H1 (cell line): Measurements from ENCODE around the gene CLEC2D. TPM values are rescaled to one million over a fixed set of nuclear protein-coding genes. Genes with fewer than 3 reads are reported as not detected.

ENCODE experiments used
- CTCF ChIA-PET: fragments of 300-600 bp; sonication (Branson Sonifier 250); formaldehyde crosslinking; loops from one replicate; lab custom pipeline; 2021; ENCODE audit not compliant: partially characterized antibody; lab: Charles Lee
- POLR2A ChIA-PET: fragments of 300-600 bp; sonication (Branson Sonifier 250); formaldehyde crosslinking; loops from one replicate; lab custom pipeline; 2021; ENCODE audit warnings: inconsistent platforms; ENCODE audit not compliant: partially characterized antibody; lab: Charles Lee
- DNase-seq, 2 experiments: peaks; one replicate each; pipeline versions ENCODE4 v3.0.0 to v3.0.0-alpha.2; 2010 to 2022; ENCODE audit warnings: low spot score in 2 of 2, low read depth in 1 of 2, mixed read lengths in 1 of 2
- FAIRE-seq: peaks from 2 replicates; lab custom pipeline; 2011; peaks lifted over from hg19 to GRCh38; lab: Jason Lieb, UNC
- H2AFZ ChIP-seq: 2 replicates; pipeline ENCODE4 v1.8.1; 2012; ENCODE audit warnings: low read length, inconsistent platforms
- H2AK5ac ChIP-seq: 2 replicates; pipeline ENCODE4 v1.6.1; 2013; ENCODE audit warnings: low read depth, low read length
- H2BK120ac ChIP-seq: replicated peaks from 2 replicates; pipeline ENCODE3; 2013; ENCODE audit warnings: low read depth, low read length, inconsistent platforms
- H2BK12ac ChIP-seq: 2 replicates; pipeline ENCODE4 v1.6.1; 2013; ENCODE audit warnings: low read depth, low read length
- H2BK15ac ChIP-seq: 2 replicates; pipeline ENCODE4 v1.6.1; 2013; ENCODE audit warnings: low read length
- H2BK20ac ChIP-seq: 2 replicates; pipeline ENCODE4 v1.6.1; 2013; ENCODE audit warnings: low read length
- H2BK5ac ChIP-seq: 2 replicates; pipeline ENCODE4 v1.6.1; 2013; ENCODE audit warnings: low read depth, low read length
- H3K14ac ChIP-seq: 2 replicates; pipeline ENCODE4 v1.6.1; 2013; ENCODE audit warnings: inconsistent platforms; ENCODE audit not compliant: insufficient read length
- H3K18ac ChIP-seq: 2 replicates; pipeline ENCODE4 v1.6.1; 2013; ENCODE audit warnings: low read length; ENCODE audit errors: extremely low read depth
- H3K23ac ChIP-seq: 2 replicates; pipeline ENCODE4 v1.6.1; 2013; ENCODE audit warnings: inconsistent platforms; ENCODE audit not compliant: insufficient read length
- H3K23me2 ChIP-seq: 2 replicates; pipeline ENCODE4 v1.6.1; 2013; ENCODE audit warnings: low read depth, low read length
- H3K27ac ChIP-seq: 2 replicates; pipeline ENCODE4 v1.6.1; 2011; ENCODE audit warnings: low read depth, low read length, inconsistent platforms
- H3K27me3 ChIP-seq, 4 experiments: replicated peaks in 1 of 4; 1 replicate in 1 of 4; 2 replicates in 3 of 4; pipeline versions ENCODE4 v1.6.1 to v1.8.1; 2011 to 2013; ENCODE audit warnings: low read length in 3 of 4, mild to moderate bottlenecking in 3 of 4, inconsistent platforms in 2 of 4, mixed read lengths in 2 of 4, moderate library complexity in 1 of 4; ENCODE audit not compliant: control insufficient read depth in 3 of 4, insufficient read depth in 3 of 4; ENCODE audit errors: extremely low read depth in 1 of 4
- H3K36me3 ChIP-seq, 4 experiments: 2 replicates each; pipeline versions ENCODE4 v1.6.1 to v1.8.1; 2011 to 2013; ENCODE audit warnings: mild to moderate bottlenecking in 4 of 4, low read length in 3 of 4, moderate library complexity in 2 of 4, control low read depth in 1 of 4, inconsistent platforms in 1 of 4; ENCODE audit not compliant: insufficient read depth in 4 of 4, control insufficient read depth in 2 of 4
- H3K4ac ChIP-seq: replicated peaks from 2 replicates; pipeline ENCODE3; 2013; ENCODE audit warnings: low read length, low read depth, mixed read lengths, inconsistent platforms; ENCODE audit not compliant: insufficient read length
- H3K4me1 ChIP-seq, 4 experiments: replicated peaks in 1 of 4; 1 replicate in 1 of 4; 2 replicates in 3 of 4; pipeline versions ENCODE4 v1.6.1 to v1.8.1; 2011 to 2013; ENCODE audit warnings: low read length in 3 of 4, inconsistent platforms in 2 of 4, mixed read lengths in 1 of 4; ENCODE audit not compliant: insufficient read depth in 4 of 4, control insufficient read depth in 3 of 4
- H3K4me2 ChIP-seq, 2 experiments: 2 replicates each; pipeline versions ENCODE4 v1.6.1 to v1.8.1; 2011 to 2013; ENCODE audit warnings: low read depth in 2 of 2, low read length in 2 of 2, control low read depth in 1 of 2, inconsistent platforms in 1 of 2, mild to moderate bottlenecking in 1 of 2; ENCODE audit not compliant: insufficient read depth in 1 of 2
- H3K4me3 ChIP-seq, 4 experiments: fragments of 200-600, 300-600 bp in 1 of 4; sonication (generic), shearing (Covaris generic), sonication (Bioruptor Twin) in 1 of 4; 2 replicates each; pipeline versions ENCODE4 v1.5.1 to v1.8.1; 2011 to 2016; ENCODE audit warnings: low read length in 4 of 4, low read depth in 3 of 4, control low read depth in 2 of 4, inconsistent platforms in 2 of 4, mild to moderate bottlenecking in 2 of 4, mixed read lengths in 1 of 4, moderate library complexity in 1 of 4; ENCODE audit not compliant: insufficient read depth in 2 of 4; ENCODE audit errors: extremely low read depth in 1 of 4
- H3K56ac ChIP-seq: replicated peaks from 2 replicates; pipeline ENCODE3; 2013; ENCODE audit warnings: low read depth, mild to moderate bottlenecking, mixed read lengths, low read length, inconsistent platforms; ENCODE audit not compliant: insufficient read length
- H3K79me1 ChIP-seq: 2 replicates; pipeline ENCODE4 v1.6.1; 2013; ENCODE audit warnings: low read depth, low read length, control low read depth
- H3K79me2 ChIP-seq, 2 experiments: 2 replicates each; pipeline versions ENCODE4 v1.6.1 to v1.8.1; 2012 to 2013; ENCODE audit warnings: low read length in 2 of 2, mild to moderate bottlenecking in 2 of 2, inconsistent platforms in 1 of 2; ENCODE audit not compliant: insufficient read depth in 2 of 2, control insufficient read depth in 1 of 2
- H3K9ac ChIP-seq, 4 experiments: replicated peaks in 1 of 4; 1 replicate in 1 of 4; 2 replicates in 3 of 4; pipeline versions ENCODE4 v1.6.1 to v1.8.1; 2011 to 2013; ENCODE audit warnings: low read depth in 3 of 4, low read length in 3 of 4, control low read depth in 2 of 4, mild to moderate bottlenecking in 2 of 4, moderate library complexity in 2 of 4, inconsistent platforms in 1 of 4; ENCODE audit errors: extremely low read depth in 1 of 4
- H3K9me3 ChIP-seq, 2 experiments: 2 replicates each; pipeline versions ENCODE4 v1.6.1 to v1.8.1; 2012 to 2013; ENCODE audit warnings: mild to moderate bottlenecking in 2 of 2, moderate library complexity in 2 of 2, control low read depth in 1 of 2, inconsistent platforms in 1 of 2, low read depth in 1 of 2, low read length in 1 of 2, mixed read lengths in 1 of 2; ENCODE audit not compliant: insufficient read depth in 2 of 2
- H4K20me1 ChIP-seq, 2 experiments: replicated peaks in 1 of 2; 2 replicates each; pipeline versions ENCODE3 to v1.8.1; 2011 to 2013; ENCODE audit warnings: inconsistent platforms in 2 of 2, low read length in 2 of 2, mild to moderate bottlenecking in 1 of 2; ENCODE audit not compliant: insufficient read depth in 2 of 2, control insufficient read depth in 1 of 2
- H4K5ac ChIP-seq: 2 replicates; pipeline ENCODE4 v1.6.1; 2013; ENCODE audit warnings: low read length, low read depth, mixed read lengths, inconsistent platforms; ENCODE audit not compliant: insufficient read length
- H4K8ac ChIP-seq: 2 replicates; pipeline ENCODE4 v1.8.0; 2013; ENCODE audit warnings: mild to moderate bottlenecking, moderate library complexity, low read length, inconsistent platforms; ENCODE audit not compliant: insufficient read depth; ENCODE audit errors: extremely low read depth
- H4K91ac ChIP-seq: replicated peaks from 2 replicates; pipeline ENCODE3; 2013; ENCODE audit warnings: low read length, mixed read lengths, inconsistent platforms; ENCODE audit not compliant: insufficient read length
- CBX8 ChIP-seq: fragments of 300-800, 300-1000 bp; sonication (generic); IDR thresholded peaks from 2 replicates; pipeline ENCODE4 v1.7.1; 2016; ENCODE audit warnings: low read depth, low read length, borderline replicate concordance
- GABPA ChIP-seq: IDR thresholded peaks from 2 replicates; pipeline ENCODE4 v1.6.1; 2011; ENCODE audit warnings: mild to moderate bottlenecking, low read length, moderate library complexity, borderline replicate concordance; ENCODE audit not compliant: insufficient read depth
- JUND ChIP-seq: IDR thresholded peaks from 2 replicates; pipeline ENCODE4 v1.6.1; 2011; ENCODE audit warnings: mild to moderate bottlenecking, improper control_type of control experiment, low read length
- KDM1A ChIP-seq: fragments of 200-600, 300-600 bp; sonication (generic); IDR thresholded peaks from 2 replicates; pipeline ENCODE4 v1.7.1; 2016; ENCODE audit warnings: mild to moderate bottlenecking, low read length, borderline replicate concordance
- KDM4A ChIP-seq: IDR thresholded peaks from one replicate; pipeline ENCODE4 v1.7.1; 2012; ENCODE audit warnings: low read depth, mild to moderate bottlenecking, moderate library complexity, low read length, inconsistent platforms; ENCODE audit not compliant: severe bottlenecking
- MAFK ChIP-seq: IDR thresholded peaks from 2 replicates; pipeline ENCODE4 v1.6.1; 2012; ENCODE audit warnings: low read depth, mild to moderate bottlenecking, improper control_type of control experiment, low read length
- POLR2AphosphoS5 ChIP-seq: IDR thresholded peaks from 2 replicates; pipeline ENCODE4 v1.6.1; 2011; ENCODE audit warnings: low read depth, low read length
- SIRT6 ChIP-seq: IDR thresholded peaks from one replicate; pipeline ENCODE4 v1.7.1; 2012; ENCODE audit warnings: low read length, inconsistent platforms
- TEAD4 ChIP-seq: IDR thresholded peaks from 2 replicates; pipeline ENCODE4 v1.6.1; 2012; ENCODE audit warnings: low read depth, low read length, inconsistent platforms, mixed read lengths
- WGBS, 2 experiments: shearing (Covaris generic) in 1 of 2; methylation state at CpG; one replicate each; pipeline versions ENCODE4 v1.1.6 to v1.1.7; 2013 to 2015; ENCODE audit warnings: low lambda C conversion rate in 2 of 2, mixed read lengths in 2 of 2, inconsistent platforms in 1 of 2, low coverage in 1 of 2, missing lambda C conversion rate in 1 of 2; ENCODE audit not compliant: insufficient replicate concordance in 2 of 2, insufficient coverage in 1 of 2, insufficient read length in 1 of 2; ENCODE audit errors: extremely low coverage in 1 of 2, missing lambda C conversion rate in 1 of 2; 5-methylcytosine and 5-hydroxymethylcytosine counted together
- polyA plus RNA-seq, 7 experiments: library from polyadenylated mRNA; depleted of rRNA in 3 of 7; stranded (reverse) in 5 of 7; unstranded in 2 of 7; fragments of >200 nt in 5 of 7; fragments of 200-250 nt in 2 of 7; gene quantifications; 1 replicate in 5 of 7; 2 replicates in 1 of 7; 4 replicates in 1 of 7; pipeline versions ENCODE4 v1.2.1 to v1.2.3, GENCODE V29; 2011 to 2013; ENCODE audit warnings: missing spikeins in 2 of 7, mixed read lengths in 2 of 7
- total RNA-seq: library from RNA; stranded (reverse); fragmentation: NEBNext Ultra II Directional; extraction: Animal tissue kit (Norgen Biotek cat#: 25700); gene quantifications from 2 replicates; pipeline ENCODE4 v1.2.1, GENCODE V29; 2021
- TF ChIP-seq, protein P1 (sequence below): IDR thresholded peaks from 2 replicates; pipeline ENCODE4 v1.6.1; 2012; ENCODE audit warnings: low read length, inconsistent platforms

Gene CLEC2D
- total and polyA plus RNA-seq, 2 of the 8 experiments (the other 6 are each of a cell fraction or from before 2014, with no cell fraction given), result 4.2 to 6.2 TPM

- Histone ChIP-seq H3K4me1 (no peaks in the 10 kb centered on the region), H4K20me1 (no peaks in the 10 kb centered on the region), H4K8ac (no peak overlapping the region), H2BK5ac (no peak overlapping the region), H3K23ac (no peak overlapping the region), H3K36me3 (peaks cover 0 to 9% (median 3%) of the 10 kb centered on the region in 4 experiments; a peak in 2 of 8 replicates), H3K27me3 (no peaks in the 10 kb centered on the region), H3K9ac (no peak overlapping the region), H2BK12ac (no peak overlapping the region), H3K4ac (no peak overlapping the region), H3K18ac (no peak overlapping the region), H3K27ac (no peak overlapping the region), H3K79me2 (no peaks in the 10 kb centered on the region), H3K23me2 (no peaks in the 10 kb centered on the region; the same call in 1 of the 2 replicates), H2BK15ac (no peak overlapping the region), H3K14ac (no peak overlapping the region), H3K4me2 (no peak overlapping the region), H3K56ac (no peak overlapping the region), H4K91ac (no peak overlapping the region), H3K4me3 (no peak overlapping the region), H4K5ac (no peak overlapping the region), H3K9me3 (peaks cover 22% of the 10 kb centered on the region in 2 experiments), H2BK120ac (no peak overlapping the region), H2AFZ (no peak overlapping the region), H3K79me1 (no peaks in the 10 kb centered on the region), H2BK20ac (no peak overlapping the region), H2AK5ac (no peak overlapping the region)
- ChIA-PET CTCF (interaction anchor here (0.6 to 7.7 kb wide), 8 partner anchors 9 to 623 kb away, joined by 3 to 62 read pairs (median 3); no protein-coding TSS in a partner anchor), POLR2A (no interaction called here)
- no peak for DNase-seq
- WGBS, 2 experiments, result 93% methylated on average over 13 of the region's 13 CpGs; no CpG with 5 or more reads in 1 of the 2 experiments
- TF ChIP-seq TEAD4 (no peak), SIRT6 (no peak), KDM4A (no peak), GABPA (no peak), POLR2AphosphoS5 (no peak), CBX8 (no peak), MAFK (no peak), KDM1A (no peak), JUND (no peak)
- TF ChIP-seq, protein P1, sequence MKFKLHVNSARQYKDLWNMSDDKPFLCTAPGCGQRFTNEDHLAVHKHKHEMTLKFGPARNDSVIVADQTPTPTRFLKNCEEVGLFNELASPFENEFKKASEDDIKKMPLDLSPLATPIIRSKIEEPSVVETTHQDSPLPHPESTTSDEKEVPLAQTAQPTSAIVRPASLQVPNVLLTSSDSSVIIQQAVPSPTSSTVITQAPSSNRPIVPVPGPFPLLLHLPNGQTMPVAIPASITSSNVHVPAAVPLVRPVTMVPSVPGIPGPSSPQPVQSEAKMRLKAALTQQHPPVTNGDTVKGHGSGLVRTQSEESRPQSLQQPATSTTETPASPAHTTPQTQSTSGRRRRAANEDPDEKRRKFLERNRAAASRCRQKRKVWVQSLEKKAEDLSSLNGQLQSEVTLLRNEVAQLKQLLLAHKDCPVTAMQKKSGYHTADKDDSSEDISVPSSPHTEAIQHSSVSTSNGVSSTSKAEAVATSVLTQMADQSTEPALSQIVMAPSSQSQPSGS, result no peak
- FAIRE-seq, result no peak
These were observed 36.7 kb upstream of the CLEC2D start for GRCh38 chr12:9632766-9633165.
